Dendritic cell treated with granulocyte-macrophage colony-stimulating factor and Interleukin-4, amounts not matched to agents 40 ng/mL and 50 ng/mL, for 4 days (primary cell): ENCODE data around the gene HOXC12.
A peak's percentile ranks its signal among the peaks of the same experiment; 100 is the strongest.

Experiments used
- H3K27ac Mint-ChIP-seq: one replicate; pipeline ENCODE4 v1.8.0; 2022; ENCODE audit warnings: mild to moderate bottlenecking, mixed read lengths
- H3K27me3 Mint-ChIP-seq: one replicate; pipeline ENCODE4 v1.8.0; 2022; ENCODE audit warnings: mild to moderate bottlenecking, mixed read lengths
- H3K36me3 Mint-ChIP-seq: one replicate; pipeline ENCODE4 v1.8.0; 2022; ENCODE audit warnings: low read depth, mixed read lengths
- H3K4me1 Mint-ChIP-seq: one replicate; pipeline ENCODE4 v1.8.0; 2022; ENCODE audit warnings: low read depth, mixed read lengths
- H3K4me3 Mint-ChIP-seq: one replicate; pipeline ENCODE4 v1.8.0; 2022; ENCODE audit warnings: mild to moderate bottlenecking, moderate library complexity, mixed read lengths
- H3K9me3 Mint-ChIP-seq: one replicate; pipeline ENCODE4 v1.8.0; 2022; ENCODE audit warnings: mixed read lengths
- intact Hi-C: fragments of 100-400 bp; cut with micrococcal nuclease; formaldehyde crosslinking; loops from one replicate; pipeline ENCODE4 v1.15.0; 2022

The HOXC12 gene

DNA sequence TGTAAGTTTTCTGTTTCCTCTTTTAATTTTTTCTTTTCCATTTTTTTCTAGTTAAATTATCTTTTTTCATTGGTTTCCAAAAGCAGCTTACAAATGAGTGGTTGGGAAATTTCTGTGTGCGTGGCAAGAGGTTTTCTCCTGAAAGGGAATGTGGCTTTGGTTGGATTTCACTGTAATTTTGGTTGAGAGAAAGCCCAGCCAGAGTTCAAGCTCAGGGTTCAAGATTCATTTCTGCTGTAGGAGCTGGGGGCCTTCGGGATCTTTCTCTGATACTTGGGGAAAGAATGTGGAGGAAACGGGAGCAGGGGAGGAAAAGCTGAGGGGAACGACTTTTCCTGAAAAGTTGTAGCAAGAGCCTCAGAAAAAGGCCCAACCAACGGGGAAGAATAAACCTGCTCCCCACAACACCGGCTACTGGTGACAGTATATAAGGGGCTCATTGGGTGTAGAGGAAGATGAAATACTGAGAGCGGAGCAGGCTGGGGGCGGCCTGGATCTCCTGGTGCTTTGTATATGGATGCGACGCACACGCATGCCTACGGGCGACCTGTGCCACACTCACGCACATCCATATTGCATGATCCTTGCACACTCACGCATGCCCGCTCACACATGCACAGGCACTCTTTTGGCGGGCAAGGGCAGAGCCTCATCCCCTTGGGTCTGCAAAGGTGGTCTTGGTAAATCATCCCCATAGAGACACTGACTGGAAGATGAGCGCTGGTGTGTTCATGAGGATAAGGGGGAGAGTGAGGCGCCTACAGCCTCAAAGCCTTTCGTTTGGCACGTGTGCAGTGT is 32.2 kb downstream of the HOXC12 start:
- Mint-ChIP-seq H3K4me3 (no peak overlapping the region), H3K4me1 (peaks cover 32% of the 10 kb centered on the region), H3K27me3 (peaks cover 99% of the 10 kb centered on the region), H3K36me3 (no peaks in the 10 kb centered on the region), H3K9me3 (peaks cover 6% of the 10 kb centered on the region), H3K27ac (no peak overlapping the region)
- intact Hi-C loops = no loop called here

DNA sequence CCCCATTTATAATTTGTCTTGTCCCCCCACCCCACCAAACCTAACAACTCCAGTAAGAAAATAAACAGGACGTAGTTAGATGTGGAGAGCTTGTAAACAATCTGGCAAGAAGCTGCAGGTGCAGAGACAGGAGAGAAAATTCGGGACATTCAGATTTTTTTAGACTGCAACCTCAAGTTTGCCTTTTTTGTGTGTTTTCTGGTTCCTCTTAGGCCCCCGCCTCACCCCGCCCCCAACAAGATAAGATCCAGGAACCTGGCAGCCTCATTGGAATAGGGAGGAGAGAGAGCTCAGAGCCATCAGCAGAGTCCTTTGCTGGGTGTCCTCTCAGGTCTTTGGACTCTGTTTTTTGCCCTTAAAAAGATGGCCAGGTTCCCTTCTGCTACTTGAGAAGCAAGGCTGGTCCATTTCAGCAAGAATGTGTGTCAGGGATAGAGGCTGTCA is 33.1 kb downstream of the HOXC12 start:
- no peak overlapping the region for H3K27ac Mint-ChIP-seq
- no peaks in the 10 kb centered on the region for H3K36me3 Mint-ChIP-seq
- H3K4me1 Mint-ChIP-seq = peaks cover 32% of the 10 kb centered on the region
- H3K4me3 Mint-ChIP-seq = no peak overlapping the region
- peaks cover 98% of the 10 kb centered on the region for H3K27me3 Mint-ChIP-seq
- H3K9me3 Mint-ChIP-seq = peaks cover 6% of the 10 kb centered on the region
- intact Hi-C loops = loop anchor here (2.0 kb wide), 1 partner anchor 195 kb away; no protein-coding TSS in a partner anchor

DNA sequence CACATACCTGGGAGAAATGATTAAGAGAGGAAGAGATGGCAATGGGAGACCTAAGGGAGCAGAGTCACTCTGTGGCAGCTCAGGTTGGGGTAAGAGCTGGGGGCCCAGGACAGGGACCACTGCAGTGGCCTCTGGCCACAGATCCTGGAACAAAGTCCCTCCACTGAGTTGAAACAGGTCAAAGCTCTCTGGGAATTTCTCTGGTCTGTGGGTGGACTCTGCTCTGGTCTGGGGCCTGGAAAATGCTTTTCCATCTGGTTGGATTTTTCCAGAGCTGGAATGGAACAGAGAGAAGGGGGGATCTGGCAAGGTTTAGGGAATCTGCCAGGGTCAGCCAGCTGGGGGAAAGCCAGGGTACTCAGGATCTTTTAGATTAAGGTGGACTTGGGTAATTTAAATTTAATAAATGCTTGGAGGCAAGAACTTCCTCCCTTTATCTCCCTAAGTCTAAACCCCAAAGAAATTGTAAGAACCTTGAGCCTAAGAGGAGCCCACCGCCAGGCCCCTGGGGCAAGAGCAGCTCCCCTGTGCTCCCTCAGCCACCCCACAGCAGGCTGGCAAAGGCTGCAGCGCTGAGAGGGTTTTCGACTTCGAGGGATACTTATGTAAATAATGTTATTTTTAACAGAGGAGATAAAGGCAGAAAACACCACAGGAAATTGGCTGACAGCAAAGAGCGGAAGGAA is 34.0 kb downstream of the HOXC12 start:
- no peak overlapping the region for H3K4me3 Mint-ChIP-seq
- H3K27me3 Mint-ChIP-seq = peaks cover 98% of the 10 kb centered on the region
- H3K36me3 Mint-ChIP-seq = no peaks in the 10 kb centered on the region
- intact Hi-C loops = loop anchor here (2.0 kb wide), 1 partner anchor 196 kb away; no protein-coding TSS in a partner anchor
- no peak overlapping the region for H3K27ac Mint-ChIP-seq
- H3K4me1 Mint-ChIP-seq = peaks cover 26% of the 10 kb centered on the region
- H3K9me3 Mint-ChIP-seq = peaks cover 2% of the 10 kb centered on the region

DNA sequence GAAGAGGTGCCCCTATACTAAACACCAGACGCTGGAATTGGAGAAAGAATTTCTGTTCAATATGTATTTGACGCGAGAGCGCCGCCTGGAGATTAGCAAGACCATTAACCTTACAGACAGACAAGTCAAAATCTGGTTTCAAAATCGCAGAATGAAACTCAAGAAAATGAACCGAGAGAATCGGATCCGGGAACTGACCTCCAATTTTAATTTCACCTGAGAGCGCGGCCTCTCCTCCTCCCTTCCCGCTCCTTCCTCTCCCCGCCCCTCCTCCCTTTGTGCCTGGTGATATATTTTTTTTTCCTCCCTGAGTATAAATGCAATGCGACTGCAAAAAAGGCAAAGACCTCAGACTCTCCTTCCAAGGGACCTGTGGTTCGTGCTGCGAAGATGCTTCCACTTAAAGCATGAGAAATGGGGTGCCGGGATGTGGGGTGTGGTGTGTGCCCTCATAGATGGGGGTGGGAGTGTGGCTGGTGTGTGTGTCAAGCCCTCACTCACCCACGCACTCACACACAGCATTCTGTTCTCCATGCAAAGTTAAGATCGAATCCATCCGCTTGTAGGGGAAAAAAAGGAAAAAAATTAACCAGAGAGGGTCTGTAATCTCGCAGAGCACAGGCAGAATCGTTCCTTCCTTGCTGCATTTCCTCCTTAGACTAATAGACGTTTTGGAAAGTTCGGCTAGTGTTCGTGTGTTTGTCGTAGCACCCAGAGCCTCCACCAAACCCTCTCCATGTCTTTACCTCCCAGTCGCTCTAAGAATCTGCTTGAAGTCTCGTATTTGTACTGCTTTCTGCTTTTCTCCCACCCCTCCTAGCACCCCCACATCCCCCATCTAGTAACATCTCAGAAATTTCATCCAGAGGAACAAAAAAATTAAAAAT is 34.8 kb downstream of the HOXC12 start:
- H3K4me1 Mint-ChIP-seq = peaks cover 28% of the 10 kb centered on the region
- intact Hi-C loops = loop anchor here (2.0 kb wide), 1 partner anchor 197 kb away; no protein-coding TSS in a partner anchor
- H3K4me3 Mint-ChIP-seq = no peak overlapping the region
- no peaks in the 10 kb centered on the region for H3K36me3 Mint-ChIP-seq
- peaks cover 98% of the 10 kb centered on the region for H3K27me3 Mint-ChIP-seq
- H3K27ac Mint-ChIP-seq = no peak overlapping the region
- no peaks in the 10 kb centered on the region for H3K9me3 Mint-ChIP-seq

DNA sequence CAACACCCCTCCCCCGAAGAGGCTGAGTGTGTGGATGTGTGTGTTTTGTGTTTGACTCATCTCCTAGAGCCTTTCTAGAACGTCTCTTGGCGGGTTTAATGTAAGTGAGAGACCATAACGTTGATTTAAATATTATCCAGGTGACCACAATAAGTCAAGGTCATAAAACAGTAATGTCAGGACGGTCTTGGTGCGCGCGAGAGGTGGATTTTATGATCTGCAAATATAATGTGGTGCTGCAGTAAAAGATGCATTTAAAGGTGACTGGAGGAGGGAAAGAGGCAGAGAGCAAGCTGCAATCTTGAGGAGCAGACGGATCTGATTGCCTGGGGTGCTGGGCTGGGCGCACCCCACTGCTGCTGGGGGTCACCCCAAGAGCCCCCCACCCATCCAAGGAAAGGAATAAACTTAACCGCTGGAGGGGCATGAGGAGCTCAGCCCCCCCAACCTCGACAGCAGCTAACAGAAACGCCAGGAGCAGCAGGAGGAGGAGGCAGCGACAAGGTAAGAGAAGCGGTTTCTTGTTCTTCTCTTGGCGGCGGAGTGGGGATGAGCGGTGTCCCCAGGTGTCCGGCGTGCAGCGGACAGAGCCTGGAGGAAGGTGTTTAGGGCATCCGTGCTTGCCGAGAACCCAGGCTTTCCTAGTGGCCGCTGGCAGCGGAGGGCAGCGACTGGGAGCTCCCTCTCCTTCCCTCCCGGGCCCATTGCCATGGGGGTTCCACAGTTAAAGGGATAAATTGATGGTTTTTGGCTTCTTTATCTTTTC is 35.8 kb downstream of the HOXC12 start:
- no peaks in the 10 kb centered on the region for H3K36me3 Mint-ChIP-seq
- no peak overlapping the region for H3K4me3 Mint-ChIP-seq
- H3K4me1 Mint-ChIP-seq = peaks cover 31% of the 10 kb centered on the region
- intact Hi-C loops = no loop called here
- no peaks in the 10 kb centered on the region for H3K9me3 Mint-ChIP-seq
- H3K27ac Mint-ChIP-seq = no peak overlapping the region
- peaks cover 98% of the 10 kb centered on the region for H3K27me3 Mint-ChIP-seq

DNA sequence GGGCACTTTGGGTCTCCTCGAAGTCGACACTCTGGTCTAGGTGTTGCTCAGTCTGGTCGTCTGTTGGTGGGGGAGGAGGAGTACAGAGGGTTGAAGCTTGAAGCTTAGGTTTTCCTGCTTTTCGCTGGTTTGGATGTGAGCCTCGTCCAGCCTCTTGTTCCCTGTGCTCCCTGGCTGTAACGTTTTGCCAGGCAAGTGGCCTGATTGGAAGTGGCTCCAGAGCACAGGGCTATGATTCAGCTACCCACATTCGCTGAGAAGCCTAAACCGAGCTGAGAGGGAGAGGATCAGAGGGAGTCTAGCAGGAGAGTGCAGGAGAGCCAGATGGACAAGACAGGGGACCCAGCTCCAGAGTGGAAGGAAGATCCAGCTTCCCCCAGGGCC is 36.4 kb downstream of the HOXC12 start:
- no peak overlapping the region for H3K27ac Mint-ChIP-seq

DNA sequence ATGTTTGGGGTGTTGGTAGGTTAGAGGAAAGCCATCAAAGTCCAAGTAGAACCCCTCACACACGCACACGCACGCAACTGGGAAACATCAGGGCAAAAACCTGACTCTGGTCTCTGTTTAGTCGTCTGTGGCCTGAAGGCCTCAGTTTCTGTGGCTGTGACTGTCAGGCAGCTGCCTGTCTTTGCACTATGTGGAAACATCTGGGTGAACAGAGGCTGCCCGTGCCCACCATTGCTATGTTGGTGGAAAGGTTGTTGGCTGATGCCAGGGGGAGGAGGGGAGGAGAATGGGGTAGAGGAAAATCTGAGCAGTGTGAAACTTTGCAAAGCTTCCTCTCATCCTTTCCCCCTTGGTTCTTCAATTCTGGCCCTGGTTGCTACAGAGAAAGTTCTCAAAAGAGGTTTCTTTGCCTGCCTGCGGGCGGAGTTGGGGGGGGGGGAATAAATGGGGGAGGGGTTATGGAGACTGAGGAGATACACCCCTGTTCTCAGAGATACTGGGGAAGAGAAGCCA is 37.7 kb downstream of the HOXC12 start:
- Mint-ChIP-seq H3K27me3 (peaks cover 98% of the 10 kb centered on the region), H3K36me3 (no peaks in the 10 kb centered on the region), H3K27ac (no peak overlapping the region), H3K4me1 (peaks cover 47% of the 10 kb centered on the region), H3K9me3 (no peaks in the 10 kb centered on the region), H3K4me3 (no peak overlapping the region)
- intact Hi-C loops = no loop called here

More for the DNA sequence above, 36.4 kb downstream of the HOXC12 start:
- Mint-ChIP-seq H3K36me3 (no peaks in the 10 kb centered on the region), H3K27me3 (peaks cover 98% of the 10 kb centered on the region), H3K9me3 (no peaks in the 10 kb centered on the region), H3K4me1 (peaks cover 34% of the 10 kb centered on the region), H3K4me3 (no peak overlapping the region)
- intact Hi-C loops = no loop called here

DNA sequence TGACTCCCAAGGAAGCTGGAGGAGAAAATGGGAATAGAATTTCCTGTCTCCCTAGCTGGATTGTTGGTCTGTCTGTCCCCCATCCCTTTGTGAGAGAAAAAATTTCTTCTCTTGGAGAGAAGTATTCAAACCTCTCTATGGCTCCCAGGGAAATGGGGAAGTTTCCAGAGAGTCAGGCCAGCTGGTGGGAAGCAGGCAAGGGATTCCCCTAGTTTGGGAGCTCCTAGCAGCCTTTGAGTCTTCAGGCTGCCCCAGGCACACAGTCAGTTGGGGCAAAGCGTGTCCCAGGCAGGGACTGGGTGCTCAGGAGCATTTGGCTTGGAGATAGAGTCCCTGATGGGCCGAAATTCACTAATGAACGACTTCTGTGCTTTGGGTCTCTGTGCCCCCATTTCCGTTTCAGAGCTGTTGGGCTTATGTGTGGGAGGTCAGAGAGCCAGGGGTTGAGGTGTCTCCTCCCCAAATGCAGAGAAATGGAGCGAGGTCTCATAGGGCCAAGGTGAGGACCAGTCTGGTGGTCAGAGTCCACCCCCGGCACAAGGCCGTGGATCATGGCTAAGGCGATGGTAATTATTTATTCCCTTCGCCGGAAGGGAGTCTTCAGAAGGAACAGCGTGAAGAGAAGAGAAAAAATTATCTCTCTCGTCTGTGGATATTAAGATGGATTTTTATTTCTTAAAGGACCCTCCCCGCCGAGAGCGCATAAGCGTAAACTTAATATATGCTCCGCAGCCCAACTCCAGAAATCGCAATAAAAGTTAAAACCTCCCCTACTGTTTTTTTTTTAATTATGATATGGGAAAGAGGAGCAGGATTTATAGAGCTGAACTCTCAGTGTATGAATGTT is 38.7 kb downstream of the HOXC12 start:
- Mint-ChIP-seq H3K27me3 (peaks cover 98% of the 10 kb centered on the region), H3K27ac (no peak overlapping the region), H3K4me3 (no peak overlapping the region), H3K36me3 (no peaks in the 10 kb centered on the region), H3K4me1 (peaks cover 52% of the 10 kb centered on the region), H3K9me3 (no peaks in the 10 kb centered on the region)
- intact Hi-C loops = no loop called here

DNA sequence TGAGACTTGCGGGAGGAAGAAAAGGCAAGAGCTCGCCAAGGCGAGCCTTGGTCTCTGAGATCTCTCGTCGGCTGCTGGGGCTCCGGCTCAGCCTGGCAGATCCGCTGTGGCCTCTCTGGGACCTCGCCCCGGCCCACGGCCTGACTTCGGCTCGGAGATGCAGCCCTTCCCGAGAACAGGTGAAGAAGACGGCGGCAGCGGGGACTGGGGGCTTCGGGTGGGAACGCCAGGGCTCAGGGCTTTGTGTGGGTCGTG is 39.2 kb downstream of the HOXC12 start:
- Mint-ChIP-seq H3K36me3 (no peaks in the 10 kb centered on the region), H3K27me3 (peaks cover 98% of the 10 kb centered on the region), H3K9me3 (no peaks in the 10 kb centered on the region), H3K4me3 (no peak overlapping the region), H3K27ac (no peak overlapping the region), H3K4me1 (peaks cover 50% of the 10 kb centered on the region)
- intact Hi-C loops = no loop called here

DNA sequence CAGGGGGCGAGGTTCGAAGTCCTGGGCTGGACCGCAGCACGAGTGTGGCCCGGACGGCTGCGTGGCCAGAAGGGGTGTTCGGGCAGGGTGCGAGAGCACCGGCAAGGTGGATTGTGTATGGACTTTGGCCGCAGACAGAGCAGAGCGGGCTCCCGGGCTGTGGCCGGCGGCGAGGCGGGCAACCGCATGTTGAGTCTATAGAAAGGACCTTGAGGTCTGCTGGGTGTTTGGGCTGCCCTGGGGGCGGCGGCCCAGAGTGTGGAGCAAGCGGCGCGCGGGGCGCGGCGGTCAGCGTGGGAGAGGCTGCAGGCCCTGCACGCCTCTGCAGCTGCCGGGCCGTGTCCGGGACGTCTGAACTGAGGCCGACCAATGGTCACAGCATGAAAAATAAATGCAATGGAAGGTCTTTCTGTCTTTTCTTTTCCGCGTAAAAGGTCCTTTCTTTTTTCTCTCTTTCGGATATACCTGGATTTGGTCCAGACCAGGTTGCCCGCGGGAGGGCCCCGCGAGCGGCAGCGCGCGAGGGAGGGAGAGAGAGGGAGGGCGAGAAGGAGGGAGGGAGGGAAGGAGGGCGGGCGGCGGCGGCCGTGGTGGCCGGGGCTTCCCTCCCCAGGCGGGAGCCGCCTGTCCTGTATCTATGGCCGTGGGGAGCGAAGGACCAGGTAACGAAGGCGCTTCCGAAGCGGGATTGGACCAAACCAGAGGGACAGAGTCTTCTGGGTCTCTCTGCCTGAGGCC is 39.7 kb downstream of the HOXC12 start:
- Mint-ChIP-seq H3K27ac (no peak overlapping the region), H3K36me3 (no peaks in the 10 kb centered on the region), H3K27me3 (peaks cover 97% of the 10 kb centered on the region), H3K4me3 (peak overlapping the region; percentile 2), H3K4me1 (peaks cover 45% of the 10 kb centered on the region), H3K9me3 (no peaks in the 10 kb centered on the region)
- intact Hi-C loops = no loop called here

DNA sequence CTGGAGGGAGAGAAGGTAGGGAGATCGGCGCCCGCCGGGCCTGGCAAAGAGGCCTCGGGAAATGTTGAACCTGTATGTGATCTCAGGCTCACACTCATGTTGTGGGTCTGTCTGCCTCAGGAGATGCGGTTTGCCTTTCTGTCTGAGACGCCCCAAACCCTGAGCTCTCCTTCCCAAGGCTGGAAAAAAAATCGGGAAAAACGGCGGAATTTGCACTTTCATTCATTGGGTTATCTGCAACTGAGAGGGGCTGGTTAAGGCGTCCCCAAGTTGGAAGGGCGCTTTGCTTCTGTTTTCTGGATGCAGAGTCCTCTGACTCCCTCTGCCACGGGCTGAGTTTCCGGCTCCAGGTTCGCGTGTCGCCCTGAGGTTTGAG is 40.3 kb downstream of the HOXC12 start:
- H3K27me3 Mint-ChIP-seq = peaks cover 97% of the 10 kb centered on the region
- H3K27ac Mint-ChIP-seq = no peak overlapping the region
- peaks cover 43% of the 10 kb centered on the region for H3K4me1 Mint-ChIP-seq
- no peaks in the 10 kb centered on the region for H3K9me3 Mint-ChIP-seq
- intact Hi-C loops = no loop called here
- H3K36me3 Mint-ChIP-seq = no peaks in the 10 kb centered on the region
- peak overlapping the region; percentile 2 for H3K4me3 Mint-ChIP-seq
